Sigmoid colon (tissue), 4 donors: ENCODE results near the gene AHNAK.

Experiments
- EP300 ChIP-seq, 4 donors: sonication (generic); formaldehyde crosslinking; IDR thresholded peaks; one replicate each; pipeline ENCODE4 v1.6.1; 2017; ENCODE audit warnings: antibody characterized with exemption in 4 of 4
- POLR2A ChIP-seq, 2 donors: fragments of 450-650 bp; IDR thresholded peaks; one replicate each; pipeline ENCODE4 v1.6.1; 2016; ENCODE audit warnings: antibody characterized with exemption in 2 of 2, mild to moderate bottlenecking in 2 of 2, moderate library complexity in 2 of 2
- POLR2AphosphoS5 ChIP-seq, 4 donors: sonication (generic); formaldehyde crosslinking; IDR thresholded peaks; one replicate each; pipeline ENCODE4 v1.6.1; 2017; ENCODE audit warnings: antibody characterized with exemption in 4 of 4
- TF ChIP-seq, protein P1 (sequence below), 4 experiments: fragments of 450-650 bp in 3 of 4; fragments of 200-600 bp in 1 of 4; IDR thresholded peaks; one replicate each; pipeline ENCODE4 v1.5.1; 2016 to 2019; ENCODE audit warnings: antibody characterized with exemption in 4 of 4, mild to moderate bottlenecking in 3 of 4, moderate library complexity in 2 of 4

DNA sequence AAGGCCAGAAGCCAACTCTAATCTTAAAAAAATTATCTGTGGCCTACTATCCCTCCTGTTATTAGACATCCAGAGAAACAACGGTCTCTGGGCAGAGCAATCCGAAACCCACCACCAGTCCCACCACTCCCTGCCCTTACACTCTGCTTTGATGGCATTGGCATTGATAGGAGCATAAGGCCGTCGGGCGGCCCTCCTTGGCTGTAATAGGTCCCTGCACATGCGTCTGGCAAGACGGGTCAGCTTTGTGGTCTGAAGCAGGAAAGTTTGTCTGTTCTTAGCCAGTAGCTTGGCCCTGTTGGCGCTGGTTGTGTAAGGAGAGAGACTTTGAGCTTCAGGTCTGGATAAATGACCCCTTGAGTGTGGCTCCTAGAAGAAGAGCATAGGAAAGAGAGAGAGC, 48.5 kb upstream of the AHNAK start:
- TF ChIP-seq, protein P1, sequence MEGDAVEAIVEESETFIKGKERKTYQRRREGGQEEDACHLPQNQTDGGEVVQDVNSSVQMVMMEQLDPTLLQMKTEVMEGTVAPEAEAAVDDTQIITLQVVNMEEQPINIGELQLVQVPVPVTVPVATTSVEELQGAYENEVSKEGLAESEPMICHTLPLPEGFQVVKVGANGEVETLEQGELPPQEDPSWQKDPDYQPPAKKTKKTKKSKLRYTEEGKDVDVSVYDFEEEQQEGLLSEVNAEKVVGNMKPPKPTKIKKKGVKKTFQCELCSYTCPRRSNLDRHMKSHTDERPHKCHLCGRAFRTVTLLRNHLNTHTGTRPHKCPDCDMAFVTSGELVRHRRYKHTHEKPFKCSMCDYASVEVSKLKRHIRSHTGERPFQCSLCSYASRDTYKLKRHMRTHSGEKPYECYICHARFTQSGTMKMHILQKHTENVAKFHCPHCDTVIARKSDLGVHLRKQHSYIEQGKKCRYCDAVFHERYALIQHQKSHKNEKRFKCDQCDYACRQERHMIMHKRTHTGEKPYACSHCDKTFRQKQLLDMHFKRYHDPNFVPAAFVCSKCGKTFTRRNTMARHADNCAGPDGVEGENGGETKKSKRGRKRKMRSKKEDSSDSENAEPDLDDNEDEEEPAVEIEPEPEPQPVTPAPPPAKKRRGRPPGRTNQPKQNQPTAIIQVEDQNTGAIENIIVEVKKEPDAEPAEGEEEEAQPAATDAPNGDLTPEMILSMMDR (IDR thresholded peaks at IDR 0.05), result no peak
- no peak for TF ChIP-seq EP300 (IDR thresholded peaks at IDR 0.05)
- TF ChIP-seq POLR2A (IDR thresholded peaks at IDR 0.05), result no peak
- no peak for TF ChIP-seq POLR2AphosphoS5 (IDR thresholded peaks at IDR 0.05)
